Retinal pigment epithelial cell (primary cell): Measurements from ENCODE around the gene MED12L.

ENCODE experiments used
- DNase-seq: peaks from one replicate; pipeline ENCODE4 v3.0.0-alpha.2; 2010; ENCODE audit warnings: low read depth
- H3K4me3 ChIP-seq: 2 replicates; pipeline ENCODE4 v1.5.1; 2011; ENCODE audit warnings: mild to moderate bottlenecking, low read length, control low read depth, moderate library complexity
- TF ChIP-seq, protein P1 (sequence below): conservative IDR thresholded peaks from 2 replicates; pipeline ENCODE4 v1.5.1; 2011; ENCODE audit warnings: low read depth, low read length, control low read depth, inconsistent platforms

MED12L gene

DNA sequence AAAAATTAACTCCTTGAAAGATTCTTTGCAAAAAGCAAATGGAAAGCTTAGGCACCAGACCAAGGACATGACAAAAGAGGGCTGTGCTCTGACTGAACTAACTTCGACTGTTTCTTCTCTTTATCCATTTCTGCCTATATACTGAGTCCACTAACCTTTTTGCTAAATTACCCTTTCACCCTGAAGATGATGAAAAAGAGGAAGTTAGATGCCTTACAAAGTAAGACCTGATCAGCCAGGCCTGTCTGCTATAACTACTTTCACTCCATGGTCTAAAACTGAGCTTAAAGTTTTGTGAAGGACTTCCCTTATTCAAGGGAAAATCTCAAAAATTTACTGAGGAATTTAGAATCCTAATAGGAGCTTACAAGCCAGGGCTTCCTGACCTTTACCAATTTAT is 381.6 kb downstream of the MED12L start:
- TF ChIP-seq, protein P1, sequence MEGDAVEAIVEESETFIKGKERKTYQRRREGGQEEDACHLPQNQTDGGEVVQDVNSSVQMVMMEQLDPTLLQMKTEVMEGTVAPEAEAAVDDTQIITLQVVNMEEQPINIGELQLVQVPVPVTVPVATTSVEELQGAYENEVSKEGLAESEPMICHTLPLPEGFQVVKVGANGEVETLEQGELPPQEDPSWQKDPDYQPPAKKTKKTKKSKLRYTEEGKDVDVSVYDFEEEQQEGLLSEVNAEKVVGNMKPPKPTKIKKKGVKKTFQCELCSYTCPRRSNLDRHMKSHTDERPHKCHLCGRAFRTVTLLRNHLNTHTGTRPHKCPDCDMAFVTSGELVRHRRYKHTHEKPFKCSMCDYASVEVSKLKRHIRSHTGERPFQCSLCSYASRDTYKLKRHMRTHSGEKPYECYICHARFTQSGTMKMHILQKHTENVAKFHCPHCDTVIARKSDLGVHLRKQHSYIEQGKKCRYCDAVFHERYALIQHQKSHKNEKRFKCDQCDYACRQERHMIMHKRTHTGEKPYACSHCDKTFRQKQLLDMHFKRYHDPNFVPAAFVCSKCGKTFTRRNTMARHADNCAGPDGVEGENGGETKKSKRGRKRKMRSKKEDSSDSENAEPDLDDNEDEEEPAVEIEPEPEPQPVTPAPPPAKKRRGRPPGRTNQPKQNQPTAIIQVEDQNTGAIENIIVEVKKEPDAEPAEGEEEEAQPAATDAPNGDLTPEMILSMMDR, result no peak
- no peak overlapping the region for H3K4me3 ChIP-seq
- DNase-seq, result no peak

GRCh38 chr3:151468284-151468917 is 382.9 kb downstream of the MED12L start:
- TF ChIP-seq, protein P1, result peak; percentile 97
- peak; percentile 13 for DNase-seq
- no peak overlapping the region for H3K4me3 ChIP-seq

GRCh38 chr3:151476344-151477018 is 391.0 kb downstream of the MED12L start:
- no peak for DNase-seq
- TF ChIP-seq, protein P1, result no peak
- H3K4me3 ChIP-seq, result no peak overlapping the region

- no peak overlapping the region for H3K4me3 ChIP-seq
- TF ChIP-seq, protein P1, result no peak
- no peak for DNase-seq
Observed at GRCh38 chr3:151477591-151478334, 392.3 kb downstream of the MED12L start.

DNA sequence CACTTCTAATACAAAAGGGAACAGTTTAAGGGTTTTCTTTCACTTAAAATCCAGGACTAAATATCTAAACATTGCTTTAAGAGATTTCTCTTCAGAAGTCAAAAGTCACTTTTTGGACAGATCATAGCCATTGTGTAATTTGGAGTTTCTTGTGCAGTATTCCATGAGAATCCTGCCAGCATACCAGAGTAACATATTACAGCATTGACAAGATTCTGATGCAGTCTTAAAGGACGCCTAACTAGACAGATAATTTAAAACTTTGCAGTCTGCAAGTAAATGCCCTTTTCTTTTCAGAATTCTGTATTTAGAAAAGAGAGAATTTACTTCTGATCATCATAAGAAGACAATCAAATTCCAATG is 392.9 kb downstream of the MED12L start:
- DNase-seq, result no peak
- TF ChIP-seq, protein P1, result no peak
- H3K4me3 ChIP-seq, result no peak overlapping the region

- DNase-seq, result no peak
- no peak overlapping the region for H3K4me3 ChIP-seq
- TF ChIP-seq, protein P1, result no peak
Observed at GRCh38 chr3:151479452-151479851, 394.0 kb downstream of the MED12L start.
